Kidney epithelial cell (primary cell): ENCODE results near the gene PCSK5. TPM values are rescaled to one million over a fixed set of nuclear protein-coding genes. Genes with fewer than 3 reads are reported as not detected.

Experiments used
- DNase-seq: peaks from one replicate; pipeline ENCODE4 v3.0.0-alpha.2; 2010; ENCODE audit warnings: low read depth
- H3K27me3 ChIP-seq: 2 replicates; pipeline ENCODE4 v1.6.0; 2011; ENCODE audit warnings: low read length; ENCODE audit not compliant: control insufficient read depth, insufficient read depth
- H3K36me3 ChIP-seq: 2 replicates; pipeline ENCODE4 v1.5.1; 2011; ENCODE audit warnings: low read length; ENCODE audit not compliant: control insufficient read depth, insufficient read depth
- H3K4me3 ChIP-seq: 2 replicates; pipeline ENCODE4 v1.5.1; 2011; ENCODE audit warnings: low read depth, mild to moderate bottlenecking, control low read depth, low read length
- total RNA-seq: library from RNA; depleted of rRNA; stranded (reverse); fragments of >200 nt; gene quantifications from 2 replicates; pipeline ENCODE4 v1.2.3, GENCODE V29; 2015
- TF ChIP-seq, protein P1 (sequence below): IDR thresholded peaks from 2 replicates; pipeline ENCODE4 v1.5.1; 2011; ENCODE audit warnings: mild to moderate bottlenecking, moderate library complexity, low read length, control low read depth, inconsistent platforms; ENCODE audit not compliant: insufficient read depth, poor library complexity, severe bottlenecking

The PCSK5 gene
- total RNA-seq, 1 donor from 2014 or later = 3.8 TPM

- DNase-seq = no peak
- H3K27me3 ChIP-seq = no peaks in the 10 kb centered on the region
- H3K36me3 ChIP-seq = no peaks in the 10 kb centered on the region
- TF ChIP-seq, protein P1, sequence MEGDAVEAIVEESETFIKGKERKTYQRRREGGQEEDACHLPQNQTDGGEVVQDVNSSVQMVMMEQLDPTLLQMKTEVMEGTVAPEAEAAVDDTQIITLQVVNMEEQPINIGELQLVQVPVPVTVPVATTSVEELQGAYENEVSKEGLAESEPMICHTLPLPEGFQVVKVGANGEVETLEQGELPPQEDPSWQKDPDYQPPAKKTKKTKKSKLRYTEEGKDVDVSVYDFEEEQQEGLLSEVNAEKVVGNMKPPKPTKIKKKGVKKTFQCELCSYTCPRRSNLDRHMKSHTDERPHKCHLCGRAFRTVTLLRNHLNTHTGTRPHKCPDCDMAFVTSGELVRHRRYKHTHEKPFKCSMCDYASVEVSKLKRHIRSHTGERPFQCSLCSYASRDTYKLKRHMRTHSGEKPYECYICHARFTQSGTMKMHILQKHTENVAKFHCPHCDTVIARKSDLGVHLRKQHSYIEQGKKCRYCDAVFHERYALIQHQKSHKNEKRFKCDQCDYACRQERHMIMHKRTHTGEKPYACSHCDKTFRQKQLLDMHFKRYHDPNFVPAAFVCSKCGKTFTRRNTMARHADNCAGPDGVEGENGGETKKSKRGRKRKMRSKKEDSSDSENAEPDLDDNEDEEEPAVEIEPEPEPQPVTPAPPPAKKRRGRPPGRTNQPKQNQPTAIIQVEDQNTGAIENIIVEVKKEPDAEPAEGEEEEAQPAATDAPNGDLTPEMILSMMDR = no peak
- no peak overlapping the region for H3K4me3 ChIP-seq
These were observed 475.8 kb downstream of the PCSK5 start for GRCh38 chr9:76366275-76366674.

DNA sequence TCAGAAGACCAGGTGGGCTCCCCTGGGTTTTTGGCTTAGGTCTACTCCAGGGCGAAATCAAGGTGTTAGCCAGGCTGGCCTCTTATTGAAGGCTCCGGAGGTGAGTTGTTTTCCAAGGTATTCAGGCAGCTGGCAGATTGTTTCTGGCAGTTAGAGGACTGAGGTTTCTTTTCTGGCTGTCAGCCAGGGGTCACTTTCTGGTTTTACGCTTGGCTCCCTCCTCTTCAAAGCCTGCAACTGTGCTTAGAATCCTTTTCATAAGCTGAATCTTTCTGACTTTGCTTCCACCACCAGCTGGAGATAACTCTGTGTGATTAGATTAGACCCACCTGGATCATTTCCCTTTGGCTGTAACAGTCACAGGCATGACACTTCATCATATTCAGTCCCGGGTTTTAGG lies 479.1 kb downstream of the PCSK5 start:
- no peaks in the 10 kb centered on the region for H3K36me3 ChIP-seq
- no peak overlapping the region for H3K4me3 ChIP-seq
- TF ChIP-seq, protein P1 = no peak
- H3K27me3 ChIP-seq = no peaks in the 10 kb centered on the region
- peak; percentile 80 for DNase-seq

GRCh38 chr9:76370396-76371023 lies 480.0 kb downstream of the PCSK5 start:
- TF ChIP-seq, protein P1 = no peak

GRCh38 chr9:76371901-76372300 lies 481.4 kb downstream of the PCSK5 start:
- DNase-seq = peak; percentile 18
- TF ChIP-seq, protein P1 = no peak
- no peaks in the 10 kb centered on the region for H3K27me3 ChIP-seq
- no peak overlapping the region for H3K4me3 ChIP-seq
- no peaks in the 10 kb centered on the region for H3K36me3 ChIP-seq

More at GRCh38 chr9:76370396-76371023, 480.0 kb downstream of the PCSK5 start:
- no peak overlapping the region for H3K4me3 ChIP-seq
- DNase-seq = no peak
- no peaks in the 10 kb centered on the region for H3K27me3 ChIP-seq
- no peaks in the 10 kb centered on the region for H3K36me3 ChIP-seq

- Histone ChIP-seq H3K36me3 (no peaks in the 10 kb centered on the region), H3K27me3 (no peaks in the 10 kb centered on the region), H3K4me3 (no peak overlapping the region)
- TF ChIP-seq, protein P1 = no peak
- DNase-seq = no peak
These were observed 481.9 kb downstream of the PCSK5 start for GRCh38 chr9:76372336-76372735.
